HS-27A (cell line): ENCODE results near the gene NINJ1.

Source experiments
- DNase-seq: peaks from one replicate; pipeline ENCODE4 v3.0.0-alpha.2; 2012; ENCODE audit warnings: low read depth, missing footprints

Gene NINJ1, protein sequence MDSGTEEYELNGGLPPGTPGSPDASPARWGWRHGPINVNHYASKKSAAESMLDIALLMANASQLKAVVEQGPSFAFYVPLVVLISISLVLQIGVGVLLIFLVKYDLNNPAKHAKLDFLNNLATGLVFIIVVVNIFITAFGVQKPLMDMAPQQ

DNA sequence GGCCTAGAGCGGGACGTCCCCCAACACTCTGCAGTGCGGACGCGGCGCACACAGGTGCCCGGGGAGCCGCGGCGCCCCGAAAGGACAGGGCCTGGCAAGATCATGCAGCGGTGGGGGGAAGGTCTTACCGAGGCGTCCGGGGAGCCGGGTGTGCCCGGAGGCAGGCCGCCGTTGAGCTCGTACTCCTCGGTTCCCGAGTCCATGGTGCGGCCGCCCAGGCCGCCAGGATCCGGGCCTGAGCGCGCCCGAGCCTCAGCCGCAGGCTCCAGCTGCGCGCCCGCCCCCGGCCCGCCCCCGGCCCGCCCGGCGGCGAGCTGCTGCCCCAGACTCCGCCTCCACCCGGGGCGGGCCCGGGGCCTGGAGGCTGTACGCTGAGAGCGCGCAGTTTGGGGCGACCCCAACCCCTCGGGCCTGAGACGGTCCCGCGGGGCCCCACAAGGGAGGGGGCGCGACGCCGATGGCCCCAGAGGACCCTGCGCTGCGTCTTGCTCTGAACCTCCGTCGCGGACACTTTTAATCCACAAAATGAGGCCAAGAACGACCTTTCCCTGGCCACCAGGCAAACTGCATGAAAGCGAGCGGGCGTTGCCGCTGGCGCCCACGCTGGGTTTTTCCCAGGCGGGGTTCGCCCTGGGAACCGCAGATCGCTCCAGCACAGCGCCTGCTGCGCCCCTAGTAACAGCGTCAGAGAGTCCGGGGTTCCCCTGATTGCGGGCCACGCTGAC is at the start of gene NINJ1:
Gene NINJ1 (minus strand): TSS at position 237 of the 725 bp plus-strand sequence. CDS start 34 bp downstream, at position 203.
- DNase-seq: no peak

DNA sequence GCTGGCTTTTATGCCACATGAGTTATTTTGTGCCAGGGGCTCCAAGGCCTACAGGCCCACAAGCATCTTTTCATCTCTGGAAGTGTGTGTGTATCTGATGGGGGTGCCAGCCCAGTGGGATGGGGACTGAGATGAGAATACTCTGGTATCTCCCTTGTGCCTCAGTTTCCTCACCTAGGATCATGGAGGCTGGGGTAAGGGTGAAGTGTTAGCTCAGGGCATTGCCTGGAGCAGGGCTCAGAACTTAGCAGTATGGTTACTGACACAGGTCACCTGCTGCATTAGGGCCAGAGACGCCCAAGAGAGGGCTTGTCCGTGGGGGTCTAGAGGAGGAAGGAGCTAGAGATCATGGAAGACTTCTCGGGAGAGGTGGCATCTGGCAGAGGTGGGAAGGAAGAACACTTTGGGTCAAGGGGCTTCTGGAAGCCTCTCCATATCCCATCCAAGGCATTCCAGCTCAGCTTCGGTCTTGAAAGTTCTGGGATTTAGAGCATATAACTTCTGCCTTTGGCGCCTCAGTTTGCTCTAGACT is 49.1 kb upstream of the NINJ1 start:
- DNase-seq: no peak

GRCh38 chr9:93182572-93182971 is 48.5 kb upstream of the NINJ1 start:
- DNase-seq: no peak

DNA sequence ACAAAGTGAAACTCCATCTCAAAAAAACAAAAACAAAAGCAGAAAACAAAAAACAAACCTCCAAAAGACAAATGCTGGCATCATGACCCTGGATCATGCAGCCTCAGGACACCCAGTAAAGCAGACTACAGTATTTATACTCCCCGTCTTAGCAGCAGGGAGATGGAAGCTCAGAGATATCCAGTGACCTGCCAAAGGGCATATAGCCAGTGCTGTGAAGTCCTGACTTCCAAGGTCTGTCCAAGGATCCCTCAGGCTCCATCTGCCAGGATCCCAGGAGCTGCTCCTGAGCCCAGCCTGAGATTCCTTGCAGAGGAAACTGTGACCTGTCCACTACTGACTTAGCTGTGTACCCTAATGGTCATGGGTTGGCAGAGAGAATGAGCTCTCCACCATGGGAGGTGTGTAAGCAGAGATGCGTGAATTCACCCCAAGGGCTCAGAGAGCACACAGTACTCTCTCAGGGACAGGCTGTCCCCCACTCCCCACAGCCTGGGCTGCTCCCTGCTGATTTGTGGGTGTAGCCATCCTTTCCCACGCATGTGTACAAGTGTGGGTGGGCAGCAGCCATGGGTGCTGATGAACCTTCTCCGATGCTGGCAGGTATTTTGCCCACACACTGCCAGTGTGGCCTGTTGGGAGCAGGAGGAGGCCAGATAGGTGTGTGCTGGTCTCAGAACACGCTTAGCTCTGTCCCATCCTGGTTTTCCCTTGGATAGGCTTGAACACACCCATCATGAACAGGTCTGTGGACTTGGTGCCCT is 47.8 kb upstream of the NINJ1 start:
- no peak for DNase-seq

GRCh38 chr9:93180938-93181337 is 46.9 kb upstream of the NINJ1 start:
- DNase-seq: no peak

DNA sequence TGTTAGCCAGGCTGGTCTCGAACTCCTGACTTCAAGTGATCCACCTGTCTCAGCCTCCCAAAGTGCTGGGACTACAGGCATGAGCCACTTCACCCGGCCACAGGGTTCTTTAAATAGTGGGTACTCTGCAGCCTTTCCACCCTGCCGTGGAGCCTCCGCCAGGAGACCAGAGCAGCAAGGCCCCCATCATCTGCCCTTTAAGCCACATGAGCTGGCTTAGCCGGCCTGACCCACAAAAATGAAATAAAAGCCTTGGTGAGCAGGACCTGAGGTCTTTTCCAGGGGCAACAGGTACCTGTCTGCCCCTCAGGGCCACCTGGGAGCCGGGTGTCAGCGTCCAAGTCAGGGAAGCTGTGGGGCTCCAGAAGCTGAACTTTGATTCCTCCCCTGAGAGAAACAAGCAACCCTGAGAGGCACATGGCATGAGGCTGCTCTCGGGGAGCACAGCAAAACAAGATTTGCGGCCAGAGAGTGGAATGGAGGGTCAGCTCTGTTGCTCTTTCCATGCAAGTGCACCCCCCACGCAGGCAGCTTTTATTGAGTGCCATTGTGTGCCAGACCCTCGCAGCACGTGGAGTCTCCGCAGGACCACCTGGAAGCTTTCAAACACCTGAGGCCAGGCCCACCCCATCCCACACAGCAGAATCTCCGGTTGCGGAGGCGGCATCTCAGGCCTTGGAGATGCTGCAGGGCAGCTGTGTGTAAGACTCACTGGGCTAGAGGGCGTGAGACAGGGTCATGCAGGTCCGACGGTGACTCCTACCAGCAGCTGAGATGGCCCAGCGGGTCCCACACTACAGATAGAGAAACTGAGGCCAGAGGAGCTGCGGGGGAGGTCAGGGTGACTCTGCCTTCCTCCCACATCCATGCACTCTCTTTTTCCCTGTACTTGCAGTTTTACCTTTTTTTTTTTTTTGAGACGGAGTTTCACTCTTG is 45.1 kb upstream of the NINJ1 start:
- DNase-seq: no peak

- DNase-seq: no peak
Measured at GRCh38 chr9:93177676-93178075, 43.6 kb upstream of the NINJ1 start.

- no peak for DNase-seq
Measured at GRCh38 chr9:93174976-93175375, 40.9 kb upstream of the NINJ1 start.

- no peak for DNase-seq
Measured at GRCh38 chr9:93173365-93174051, 39.5 kb upstream of the NINJ1 start.

GRCh38 chr9:93172666-93173364 is 38.8 kb upstream of the NINJ1 start:
- DNase-seq: no peak

DNA sequence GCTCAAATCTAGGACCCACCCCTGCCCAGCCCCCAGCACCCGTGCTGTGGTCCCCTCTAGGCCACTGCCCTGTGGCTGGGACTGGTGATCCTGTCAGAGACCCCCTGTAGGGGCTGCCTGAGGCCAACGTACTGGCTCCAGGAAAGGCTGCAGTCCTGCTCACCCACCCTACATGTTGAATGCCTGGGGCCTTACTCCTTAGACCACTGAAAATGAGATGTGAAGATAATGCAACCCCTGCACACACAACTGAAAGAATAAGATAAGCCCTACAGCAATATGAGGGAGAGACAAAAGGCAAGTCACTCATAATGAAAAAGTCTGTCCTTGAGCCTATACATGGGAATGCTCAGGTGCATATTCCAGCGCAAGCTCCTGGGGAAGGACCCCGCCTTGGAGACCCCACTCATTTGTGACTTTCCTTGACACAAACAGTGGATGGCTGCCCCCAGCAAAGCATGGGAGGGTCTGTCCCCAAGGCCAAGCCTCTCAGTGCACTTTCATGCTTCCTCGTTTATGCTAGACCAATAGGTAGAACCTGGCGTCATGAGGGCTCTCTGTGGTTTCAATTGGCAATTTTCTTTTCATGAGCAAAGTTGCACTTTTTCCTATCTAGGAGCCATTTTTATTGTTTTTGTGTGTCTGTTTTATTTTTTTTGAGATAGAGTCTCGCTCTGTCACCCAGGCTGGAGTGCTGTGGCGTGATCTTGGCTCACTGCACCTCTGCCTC is 37.4 kb upstream of the NINJ1 start:
- DNase-seq: no peak

DNA sequence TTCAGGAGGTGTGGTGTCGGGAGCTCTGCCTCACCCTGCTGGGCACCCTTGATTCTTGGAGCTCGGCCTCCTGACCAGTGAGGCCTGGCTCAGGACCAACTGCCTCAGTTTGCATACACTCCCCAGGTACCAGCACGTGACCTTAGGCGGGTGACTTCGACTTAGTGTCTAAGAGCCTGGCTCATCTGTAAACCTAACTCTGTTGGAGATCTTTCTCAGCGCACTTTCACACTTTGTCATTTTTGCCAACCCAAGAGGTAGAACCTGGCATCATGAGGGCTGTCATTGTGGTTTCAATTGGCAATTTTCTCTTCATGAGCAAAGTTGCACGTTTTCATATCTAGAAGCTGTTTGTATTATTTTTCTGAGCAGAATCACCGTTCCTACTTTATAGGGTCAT is 36.5 kb upstream of the NINJ1 start:
- DNase-seq: no peak

- no peak for DNase-seq
Measured at GRCh38 chr9:93169444-93169843, 35.4 kb upstream of the NINJ1 start.

DNA sequence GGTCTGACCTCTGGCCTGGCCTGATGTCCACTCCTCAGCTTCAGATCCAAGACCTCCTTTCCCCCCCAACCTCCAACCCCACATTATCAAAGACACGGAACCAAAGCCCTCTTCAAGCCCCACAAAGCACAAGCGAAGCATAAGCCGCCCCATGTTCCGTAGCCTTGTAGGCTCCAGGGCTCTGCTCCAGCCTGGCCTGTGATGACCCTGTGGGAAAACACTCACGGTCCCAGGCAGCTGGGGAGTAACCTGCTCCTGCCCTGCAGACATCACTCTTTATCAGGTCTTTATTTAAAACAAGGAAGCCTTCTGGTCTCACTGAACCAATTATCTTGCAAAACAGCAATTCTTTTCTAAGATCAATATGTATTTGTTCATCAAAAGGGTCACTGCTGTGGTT is 34.5 kb upstream of the NINJ1 start:
- DNase-seq: no peak

- no peak for DNase-seq
Measured at GRCh38 chr9:93167838-93168237, 33.8 kb upstream of the NINJ1 start.

DNA sequence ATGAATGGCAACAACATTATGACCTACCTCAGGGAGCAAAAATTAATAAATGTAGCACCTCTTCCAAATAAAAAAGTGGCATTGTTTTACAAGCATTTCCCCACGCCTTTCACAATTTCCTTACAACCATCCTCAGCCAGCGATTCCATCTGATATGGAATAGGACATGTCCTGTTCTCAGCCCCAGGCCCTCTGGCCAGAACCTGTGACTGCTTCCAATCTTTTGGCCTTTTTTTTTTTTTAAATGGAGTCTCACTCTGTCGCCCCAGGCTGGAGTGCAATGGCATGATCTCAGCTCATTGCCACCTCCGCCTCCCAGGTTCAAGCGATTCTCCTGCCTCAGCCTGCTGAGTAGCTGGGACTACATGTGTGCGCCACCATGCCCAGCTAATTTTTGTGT is 33.1 kb upstream of the NINJ1 start:
- DNase-seq: no peak

DNA sequence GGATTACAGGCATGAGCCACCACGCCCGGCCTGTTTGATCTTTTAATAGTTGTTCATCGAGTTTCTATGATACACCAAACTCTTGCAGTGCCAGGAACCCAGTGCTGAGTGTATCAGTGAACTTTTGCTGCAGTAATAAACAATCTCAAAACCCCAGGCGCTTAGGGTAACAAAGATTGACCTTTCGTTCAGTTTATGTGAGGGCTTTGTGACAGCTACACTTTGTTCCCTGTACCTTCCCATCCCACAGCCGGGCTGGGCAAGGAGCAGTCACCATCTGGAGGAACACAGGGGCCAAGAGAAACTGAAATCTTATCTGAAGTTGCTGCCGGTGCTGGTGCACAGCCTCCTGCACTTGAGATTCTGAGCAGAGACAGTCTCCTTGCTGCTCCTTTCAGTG is 32.6 kb upstream of the NINJ1 start:
- no peak for DNase-seq

GRCh38 chr9:93164085-93164484 is 30.0 kb upstream of the NINJ1 start:
- no peak for DNase-seq

- DNase-seq: no peak
Measured at GRCh38 chr9:93161786-93162562, 27.9 kb upstream of the NINJ1 start.
